Measurements from ENCODE around the gene ANKRD29. TPM values are rescaled to one million over a fixed set of nuclear protein-coding genes. Genes with fewer than 3 reads are reported as not detected.

Gene ANKRD29
- total RNA-seq, 1 donor from 2014 or later, result not detected

DNA sequence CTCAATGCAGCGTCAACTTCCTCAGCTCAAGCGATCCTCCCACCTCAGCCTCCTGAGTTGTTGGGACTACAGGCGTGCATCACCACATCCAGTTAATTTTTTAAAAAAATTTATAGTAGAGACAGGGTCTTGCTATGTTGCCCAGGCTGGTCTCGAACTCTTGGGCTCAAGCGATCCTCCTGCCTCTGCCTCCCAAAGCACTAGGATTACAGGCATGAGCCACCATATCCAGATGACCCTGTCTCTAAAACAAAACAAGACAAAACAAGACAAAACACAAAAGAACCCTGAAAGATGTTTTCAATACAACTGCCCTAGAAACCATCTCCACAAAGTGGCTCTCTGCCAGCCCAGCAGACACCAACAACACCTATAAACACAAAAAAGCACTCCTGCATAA lies 31.4 kb downstream of the ANKRD29 start:
- CTCF ChIA-PET, result no interaction called here
- POLR2A ChIA-PET, result no interaction called here
- ATAC-seq (ENCODE audit: low read depth) (no peak), DNase-seq (no peak)
- H3K27me3 Mint-ChIP-seq, result peaks cover 6% of the 10 kb centered on the region
- H3K9me3 Mint-ChIP-seq, result no peaks in the 10 kb centered on the region
- TF ChIP-seq CTCF (IDR thresholded peaks at IDR 0.05), result no peak
- no peak overlapping the region for H3K27ac Mint-ChIP-seq
- intact Hi-C loops (cut with micrococcal nuclease), result no loop called here
- no peak overlapping the region for H3K4me3 Mint-ChIP-seq
- H3K36me3 Mint-ChIP-seq (ENCODE audit: low read depth), result no peaks in the 10 kb centered on the region
- no peaks in the 10 kb centered on the region for H3K4me1 Mint-ChIP-seq

- Mint-ChIP-seq H3K4me1 (no peaks in the 10 kb centered on the region), H3K4me3 (no peak overlapping the region), H3K27ac (no peak overlapping the region), H3K36me3 (ENCODE audit: low read depth) (no peaks in the 10 kb centered on the region), H3K9me3 (no peaks in the 10 kb centered on the region), H3K27me3 (peaks cover 3% of the 10 kb centered on the region)
- TF ChIP-seq CTCF (IDR thresholded peaks at IDR 0.05), result no peak
- ChIA-PET CTCF (interaction anchor here (1.0 kb wide), 1 partner anchor 11 kb away, joined by 3 read pairs; no protein-coding TSS in a partner anchor), POLR2A (no interaction called here)
- ATAC-seq (ENCODE audit: low read depth), result no peak
- intact Hi-C loops (cut with micrococcal nuclease), result loop anchor here (10.0 kb wide), 1 partner anchor 855 kb away; no protein-coding TSS in a partner anchor
- no peak for DNase-seq
Measured at GRCh38 chr18:23629444-23629946, 33.2 kb downstream of the ANKRD29 start.

GRCh38 chr18:23627970-23628369 lies 34.7 kb downstream of the ANKRD29 start:
- Mint-ChIP-seq H3K9me3 (no peaks in the 10 kb centered on the region), H3K27ac (no peak overlapping the region), H3K4me1 (no peaks in the 10 kb centered on the region), H3K4me3 (no peak overlapping the region), H3K36me3 (ENCODE audit: low read depth) (no peaks in the 10 kb centered on the region), H3K27me3 (peaks cover 3% of the 10 kb centered on the region)
- ChIA-PET POLR2A (no interaction called here), CTCF (interaction anchor here (0.7 kb wide), 1 partner anchor 1985 kb away, joined by 3 read pairs; no protein-coding TSS in a partner anchor)
- ATAC-seq (ENCODE audit: low read depth) (no peak), DNase-seq (no peak)
- no peak for TF ChIP-seq CTCF (IDR thresholded peaks at IDR 0.05)
- intact Hi-C loops (cut with micrococcal nuclease), result loop anchor here (10.0 kb wide), 1 partner anchor 857 kb away; no protein-coding TSS in a partner anchor

DNA sequence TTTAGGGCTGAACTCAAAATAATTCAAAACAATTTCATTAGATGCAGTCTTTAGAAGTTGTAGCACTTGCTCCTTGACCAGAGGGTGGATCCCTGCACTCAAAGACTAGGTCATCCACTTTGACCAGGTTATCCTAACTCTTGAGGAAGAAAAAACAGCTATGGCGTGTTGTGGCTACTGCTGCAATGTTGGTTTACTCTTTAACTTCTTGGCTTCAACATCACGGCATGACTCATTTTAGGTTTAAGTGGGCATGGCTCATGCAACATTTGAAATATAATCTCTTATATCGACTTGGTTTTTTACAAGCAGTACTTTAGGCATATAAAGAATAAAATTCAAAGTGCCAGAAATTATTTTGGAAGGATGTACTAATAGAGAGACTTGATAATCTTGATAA lies 35.4 kb downstream of the ANKRD29 start:
- H3K4me1 Mint-ChIP-seq, result no peaks in the 10 kb centered on the region
- ChIA-PET CTCF (no interaction called here), POLR2A (no interaction called here)
- H3K27ac Mint-ChIP-seq, result no peak overlapping the region
- no peak for TF ChIP-seq CTCF (IDR thresholded peaks at IDR 0.05)
- no peak for ATAC-seq (ENCODE audit: low read depth)
- H3K9me3 Mint-ChIP-seq, result no peaks in the 10 kb centered on the region
- H3K36me3 Mint-ChIP-seq (ENCODE audit: low read depth), result no peaks in the 10 kb centered on the region
- H3K4me3 Mint-ChIP-seq, result no peak overlapping the region
- no peak for DNase-seq
- intact Hi-C loops (cut with micrococcal nuclease), result loop anchor here (10.0 kb wide), 1 partner anchor 857 kb away; no protein-coding TSS in a partner anchor
- H3K27me3 Mint-ChIP-seq, result peaks cover 5% of the 10 kb centered on the region

GRCh38 chr18:23626451-23627279 lies 36.0 kb downstream of the ANKRD29 start:
- peaks cover 11% of the 10 kb centered on the region for H3K27me3 Mint-ChIP-seq
- CTCF ChIA-PET, result no interaction called here
- no peak for ATAC-seq (ENCODE audit: low read depth)
- no peak for TF ChIP-seq CTCF (IDR thresholded peaks at IDR 0.05)
- no peaks in the 10 kb centered on the region for H3K9me3 Mint-ChIP-seq
- H3K4me1 Mint-ChIP-seq, result no peaks in the 10 kb centered on the region
- no peak overlapping the region for H3K4me3 Mint-ChIP-seq
- POLR2A ChIA-PET, result no interaction called here
- no peak overlapping the region for H3K27ac Mint-ChIP-seq
- H3K36me3 Mint-ChIP-seq (ENCODE audit: low read depth), result no peaks in the 10 kb centered on the region
- no peak for DNase-seq
- intact Hi-C loops (cut with micrococcal nuclease), result loop anchor here (10.0 kb wide), 1 partner anchor 858 kb away; no protein-coding TSS in a partner anchor

Measured in activated B cell treated with CpG ODN at 0.5 μM for 24 hours (primary cell).